ENCODE results near the gene PSME4.
"Not testable (repeated sequence)": the region's sequence is repeated elsewhere in the genome, so short reads cannot be mapped to it uniquely, and the experiment has no call there.

PSME4 gene

DNA sequence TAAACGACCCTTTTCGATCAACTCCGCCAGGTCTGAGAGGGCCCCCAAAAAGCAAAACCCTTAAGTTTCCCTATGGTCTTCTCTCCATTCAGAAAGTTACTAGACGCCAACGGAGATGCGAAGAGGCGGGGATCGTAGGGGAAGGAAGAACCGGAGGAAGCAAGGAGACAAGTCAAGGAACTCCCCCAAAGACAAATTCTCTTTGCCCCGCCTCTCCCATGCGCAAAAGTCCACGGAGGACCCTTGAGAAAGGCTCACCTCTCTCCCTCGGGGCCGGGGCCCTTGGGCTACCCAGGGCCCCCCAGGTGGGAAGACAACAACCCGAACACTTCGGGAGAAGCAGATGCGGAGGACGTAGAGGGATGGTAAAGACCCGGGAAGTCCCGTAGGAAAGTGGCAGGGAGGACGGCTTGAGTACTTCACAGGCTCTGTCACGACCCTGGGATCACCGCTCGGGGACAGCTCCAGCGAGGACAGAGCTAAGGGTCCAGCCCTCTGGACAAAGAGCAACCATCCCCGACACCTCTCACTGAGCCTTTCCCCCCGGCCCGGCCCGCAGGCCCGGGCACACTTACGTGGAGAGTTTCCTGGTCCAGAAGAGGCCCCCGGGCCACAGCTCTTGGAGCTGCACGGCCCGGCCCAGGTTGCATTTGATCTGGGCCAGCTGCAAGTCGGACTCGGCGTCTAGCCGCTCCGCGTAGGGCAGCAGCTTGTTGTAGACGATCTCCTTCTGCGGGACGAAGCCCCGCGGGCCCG is 647 bp downstream of the PSME4 start:
- H3K4me1 ChIP-seq: peaks cover 0 to 49% (median 17%) of the 10 kb centered on the region in 4 donors
- DNase-seq: peak; percentile 36 to 71
- intact Hi-C loops (cut with DNase I; ENCODE audit: low total_unique reads): no loop called here
- H3K27me3 ChIP-seq: no peaks in the 10 kb centered on the region
- H3K27ac ChIP-seq: peak overlapping the region; percentile 93 to 97
- peaks cover 4 to 17% (median 13%) of the 10 kb centered on the region in 3 donors for H3K36me3 ChIP-seq
- TF ChIP-seq, protein P1, sequence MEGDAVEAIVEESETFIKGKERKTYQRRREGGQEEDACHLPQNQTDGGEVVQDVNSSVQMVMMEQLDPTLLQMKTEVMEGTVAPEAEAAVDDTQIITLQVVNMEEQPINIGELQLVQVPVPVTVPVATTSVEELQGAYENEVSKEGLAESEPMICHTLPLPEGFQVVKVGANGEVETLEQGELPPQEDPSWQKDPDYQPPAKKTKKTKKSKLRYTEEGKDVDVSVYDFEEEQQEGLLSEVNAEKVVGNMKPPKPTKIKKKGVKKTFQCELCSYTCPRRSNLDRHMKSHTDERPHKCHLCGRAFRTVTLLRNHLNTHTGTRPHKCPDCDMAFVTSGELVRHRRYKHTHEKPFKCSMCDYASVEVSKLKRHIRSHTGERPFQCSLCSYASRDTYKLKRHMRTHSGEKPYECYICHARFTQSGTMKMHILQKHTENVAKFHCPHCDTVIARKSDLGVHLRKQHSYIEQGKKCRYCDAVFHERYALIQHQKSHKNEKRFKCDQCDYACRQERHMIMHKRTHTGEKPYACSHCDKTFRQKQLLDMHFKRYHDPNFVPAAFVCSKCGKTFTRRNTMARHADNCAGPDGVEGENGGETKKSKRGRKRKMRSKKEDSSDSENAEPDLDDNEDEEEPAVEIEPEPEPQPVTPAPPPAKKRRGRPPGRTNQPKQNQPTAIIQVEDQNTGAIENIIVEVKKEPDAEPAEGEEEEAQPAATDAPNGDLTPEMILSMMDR (IDR thresholded peaks at IDR 0.05): no peak
- H3K4me3 ChIP-seq: peak overlapping the region; percentile 86 to 94
- H3K9me3 ChIP-seq: no peaks in the 10 kb centered on the region

DNA sequence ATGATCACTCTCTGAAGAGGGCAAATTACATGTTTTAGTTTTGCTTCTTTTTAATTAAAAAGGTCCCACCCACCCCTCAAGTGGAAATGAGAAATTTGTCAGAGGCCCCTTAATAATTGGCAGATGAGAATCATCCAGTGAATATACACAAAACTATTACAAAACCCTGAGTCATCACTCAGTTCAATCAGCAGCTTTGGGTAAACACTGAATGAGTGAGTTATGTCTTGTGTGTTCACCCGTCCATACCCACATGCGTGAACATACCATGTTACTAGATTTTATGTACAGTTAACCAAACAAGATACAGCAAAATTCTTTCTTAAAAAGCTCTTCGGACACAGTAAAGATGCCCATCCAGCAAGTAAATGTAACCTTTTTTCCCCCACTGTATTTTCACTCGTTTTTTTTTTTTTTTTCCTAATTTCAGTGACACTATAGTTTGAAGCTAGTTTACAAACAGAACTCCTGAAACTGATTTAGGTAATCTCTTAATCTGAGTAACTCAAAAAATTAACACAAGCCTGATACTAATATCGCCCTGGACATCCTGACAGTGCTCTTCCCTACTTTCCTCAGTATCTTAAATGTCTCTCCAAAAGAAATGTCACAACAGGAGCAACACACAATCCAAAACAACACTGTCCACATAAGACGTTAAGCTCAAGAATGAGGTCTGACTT is 1.4 kb downstream of the PSME4 start:
- TF ChIP-seq, protein P1 (IDR thresholded peaks at IDR 0.05): no peak
- peaks cover 0 to 10% (median 6%) of the 10 kb centered on the region in 3 donors for H3K36me3 ChIP-seq
- H3K27ac ChIP-seq: peak overlapping the region; percentile 93 to 97
- H3K4me1 ChIP-seq: peaks cover 0 to 57% (median 20%) of the 10 kb centered on the region in 4 donors
- no peak for DNase-seq
- no peaks in the 10 kb centered on the region for H3K9me3 ChIP-seq
- H3K4me3 ChIP-seq: peak overlapping the region; percentile 86 to 94
- no peaks in the 10 kb centered on the region for H3K27me3 ChIP-seq
- intact Hi-C loops (cut with DNase I; ENCODE audit: low total_unique reads): no loop called here

DNA sequence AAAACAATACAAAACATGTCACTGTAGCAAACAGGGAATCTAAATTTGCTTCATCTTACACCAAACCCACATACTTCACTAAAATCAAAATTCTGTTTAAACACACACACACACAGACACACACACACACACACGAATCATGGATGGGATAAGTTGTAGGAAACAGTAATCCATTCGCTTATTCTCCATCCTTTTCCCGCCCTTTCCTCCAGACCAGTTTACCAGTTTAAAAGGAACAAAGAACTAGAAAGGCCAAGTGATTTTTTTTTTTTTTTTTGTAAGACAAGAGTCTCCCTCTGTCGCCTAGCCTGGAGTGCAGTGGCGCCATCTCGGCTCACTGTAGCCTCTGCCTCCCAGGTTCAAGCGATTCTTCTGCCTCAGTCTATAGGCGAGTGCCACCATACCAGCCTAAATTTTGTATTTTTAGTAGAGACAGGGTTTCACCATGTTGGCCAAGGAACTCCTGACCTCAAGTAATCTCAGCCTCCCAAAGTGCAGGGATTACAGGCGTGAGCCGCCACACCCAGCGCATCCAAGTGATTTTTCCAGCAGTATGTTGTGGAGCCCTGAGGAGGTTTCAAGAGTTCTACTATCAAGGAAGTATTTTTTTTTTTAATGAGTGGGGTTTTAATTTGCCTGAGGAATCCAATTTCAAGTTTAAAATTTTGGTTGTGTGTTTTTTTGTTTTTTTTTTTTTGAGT is 5.7 kb downstream of the PSME4 start:
- no peak for DNase-seq
- Histone ChIP-seq H3K27ac (no peak overlapping the region), H3K4me3 (no peak overlapping the region), H3K9me3 (no peaks in the 10 kb centered on the region), H3K36me3 (no peaks in the 10 kb centered on the region), H3K4me1 (peaks cover 6 to 76% (median 31%) of the 10 kb centered on the region in 4 donors), H3K27me3 (no peaks in the 10 kb centered on the region)
- intact Hi-C loops (cut with DNase I; ENCODE audit: low total_unique reads): no loop called here
- TF ChIP-seq, protein P1 (IDR thresholded peaks at IDR 0.05): no peak

DNA sequence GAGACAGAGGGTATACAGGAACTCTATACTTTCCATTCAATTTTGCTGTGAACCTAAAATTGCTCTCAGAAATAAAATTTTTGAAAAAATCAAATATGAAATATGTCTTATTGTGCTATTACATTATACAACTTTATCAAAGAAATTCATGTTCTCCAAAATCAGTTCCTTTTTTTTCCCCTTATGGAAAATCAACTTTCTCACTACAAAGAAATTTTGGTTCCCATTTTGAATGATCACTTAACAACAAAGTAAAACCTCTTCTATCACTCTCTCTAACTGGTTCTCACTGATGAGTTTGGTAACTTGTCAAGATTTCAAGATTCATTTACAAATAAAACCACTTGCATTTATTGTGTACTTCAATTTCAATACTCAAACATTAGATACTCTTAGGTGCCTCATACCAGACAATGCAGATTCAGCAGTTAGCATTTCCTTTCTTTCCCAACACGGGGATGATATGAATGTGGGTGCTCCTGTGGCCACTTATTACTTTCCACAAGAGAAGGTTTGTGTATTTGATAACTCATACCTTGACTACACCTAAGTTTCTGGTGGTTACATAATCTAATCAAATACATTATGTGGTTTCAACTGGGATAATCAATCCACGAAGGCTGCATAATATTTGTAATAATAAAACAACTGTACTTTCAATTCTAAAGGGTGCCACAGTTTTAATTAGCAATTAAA is 6.4 kb downstream of the PSME4 start:
- Histone ChIP-seq H3K4me3 (no peak overlapping the region), H3K9me3 (no peaks in the 10 kb centered on the region), H3K36me3 (no peaks in the 10 kb centered on the region), H3K4me1 (peaks cover 6 to 75% (median 31%) of the 10 kb centered on the region in 4 donors), H3K27ac (no peak overlapping the region), H3K27me3 (no peaks in the 10 kb centered on the region)
- DNase-seq: no peak
- TF ChIP-seq, protein P1 (IDR thresholded peaks at IDR 0.05): no peak
- intact Hi-C loops (cut with DNase I; ENCODE audit: low total_unique reads): no loop called here

DNA sequence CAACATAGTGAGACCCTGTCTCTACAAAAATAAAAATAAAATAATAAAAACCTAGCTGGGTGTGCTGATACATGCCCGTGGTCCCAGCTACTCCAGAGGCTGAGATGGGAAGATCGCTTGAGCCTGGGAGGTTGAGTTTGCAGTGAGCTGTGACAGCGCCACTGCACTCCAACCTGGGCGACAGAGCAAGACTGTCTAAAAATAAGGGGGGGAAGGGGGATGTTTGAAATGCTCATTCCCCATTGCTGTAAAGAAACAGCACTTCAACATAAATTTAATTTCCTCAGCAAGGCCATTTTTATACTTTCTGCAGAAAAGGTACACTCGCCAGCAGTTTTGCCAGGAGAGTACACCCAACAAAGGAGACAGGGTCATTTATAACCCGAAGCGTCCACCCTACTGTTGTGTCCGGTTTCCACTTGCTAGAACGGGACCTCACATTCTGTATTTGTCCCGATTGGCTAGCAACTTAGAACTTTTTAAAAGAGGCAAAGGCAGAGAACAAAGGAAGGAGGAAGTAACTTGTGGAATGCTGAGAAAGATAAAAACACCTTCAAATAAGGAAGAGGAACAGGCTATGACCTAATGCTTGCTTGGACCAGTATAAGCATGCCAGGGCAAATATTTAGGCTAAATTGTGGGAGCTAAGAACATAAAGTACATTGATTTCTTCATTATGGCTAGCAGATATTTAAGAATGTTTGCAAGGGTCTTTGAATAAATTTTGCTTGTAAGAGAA is 9.1 kb downstream of the PSME4 start:
- H3K36me3 ChIP-seq; H3K27ac ChIP-seq; H3K9me3 ChIP-seq; intact Hi-C loops (cut with DNase I; ENCODE audit: low total_unique reads); H3K27me3 ChIP-seq; H3K4me3 ChIP-seq; DNase-seq: not testable (repeated sequence)
- H3K4me1 ChIP-seq: peaks cover 6 to 48% (median 24%) of the 10 kb centered on the region in 4 donors

Measured in tibial artery (tissue), 4 donors.